IMR-90 (cell line): ENCODE data around the gene CILP. TPM values are rescaled to one million over a fixed set of nuclear protein-coding genes. Genes with fewer than 3 reads are reported as not detected.

ENCODE experiments used
- ATAC-seq: fragments of 200-7000 bp; cut with Tn5 transposase; 2 replicates; pipeline ENCODE4 v1.9.1; 2020; ENCODE audit warnings: low read depth, mild to moderate bottlenecking, moderate library complexity
- BruUV-seq: library from RNA; stranded (reverse); fragments of 400-500 nt; replicated peaks from 2 replicates; lab custom pipeline; 2021; lab: Mats Ljungman, UMichigan
- CTCF ChIA-PET: fragments of 300-600 bp; formaldehyde crosslinking; extraction: SDS; loops from one replicate; lab custom pipeline; 2021; ENCODE audit warnings: antibody characterized with exemption; lab: Yijun Ruan, JAX
- POLR2A ChIA-PET: fragments of 300-600 bp; sonication (Branson Sonifier 250); formaldehyde crosslinking; loops from one replicate; lab custom pipeline; 2022; ENCODE audit warnings: antibody characterized with exemption; ENCODE audit not compliant: unreplicated experiment; lab: Charles Lee
- DNase-seq: peaks from one replicate; pipeline ENCODE4 v3.0.0; 2013
- H2AFZ ChIP-seq: replicated peaks from 2 replicates; pipeline ENCODE3; 2013; ENCODE audit warnings: low read length, mild to moderate bottlenecking; ENCODE audit not compliant: poor library complexity
- H2AK5ac ChIP-seq: 2 replicates; pipeline ENCODE4 v1.6.1; 2013; ENCODE audit warnings: low read depth, low read length, inconsistent platforms
- H2AK9ac ChIP-seq: replicated peaks from 2 replicates; pipeline ENCODE3; 2013; ENCODE audit warnings: mild to moderate bottlenecking, low read depth, low read length, moderate library complexity; ENCODE audit not compliant: poor library complexity
- H2BK120ac ChIP-seq: 2 replicates; pipeline ENCODE4 v1.6.1; 2013; ENCODE audit warnings: low read depth, low read length, inconsistent platforms
- H2BK15ac ChIP-seq: 3 replicates; pipeline ENCODE4 v1.6.1; 2013; ENCODE audit warnings: low read depth, low read length, inconsistent platforms
- H2BK20ac ChIP-seq: 2 replicates; pipeline ENCODE4 v1.6.1; 2013; ENCODE audit warnings: low read depth, mild to moderate bottlenecking, inconsistent platforms, low read length, moderate library complexity
- H2BK5ac ChIP-seq: 2 replicates; pipeline ENCODE4 v1.6.1; 2013; ENCODE audit warnings: mild to moderate bottlenecking, low read depth, low read length, inconsistent platforms; ENCODE audit not compliant: poor library complexity, severe bottlenecking
- H3K14ac ChIP-seq: replicated peaks from 2 replicates; pipeline ENCODE4 v1.6.1; 2013; ENCODE audit warnings: low read depth, low read length, inconsistent platforms
- H3K18ac ChIP-seq: 2 replicates; pipeline ENCODE4 v1.6.1; 2013; ENCODE audit warnings: low read depth, low read length, control low read depth
- H3K23ac ChIP-seq: 2 replicates; pipeline ENCODE4 v1.6.1; 2013; ENCODE audit warnings: low read depth, low read length, inconsistent platforms
- H3K27ac ChIP-seq: 2 replicates; pipeline ENCODE4 v1.5.1; 2013; ENCODE audit warnings: mild to moderate bottlenecking, control low read depth, low read length; ENCODE audit not compliant: insufficient read depth
- H3K27me3 ChIP-seq: 2 replicates; pipeline ENCODE4 v1.6.1; 2013; ENCODE audit warnings: low read length; ENCODE audit not compliant: control insufficient read depth, insufficient read depth
- H3K36me3 ChIP-seq: 2 replicates; pipeline ENCODE4 v1.6.1; 2013; ENCODE audit warnings: low read length, mixed read lengths; ENCODE audit not compliant: control insufficient read depth, insufficient read depth
- H3K4ac ChIP-seq: 2 replicates; pipeline ENCODE4 v1.6.1; 2013; ENCODE audit warnings: low read depth, low read length, inconsistent platforms
- H3K4me1 ChIP-seq: 2 replicates; pipeline ENCODE4 v1.6.1; 2013; ENCODE audit warnings: low read length, mixed read lengths; ENCODE audit not compliant: control insufficient read depth, insufficient read depth
- H3K4me2 ChIP-seq: 2 replicates; pipeline ENCODE4 v1.6.1; 2013; ENCODE audit warnings: low read depth, mild to moderate bottlenecking, control low read depth, low read length, moderate library complexity
- H3K4me3 ChIP-seq: 2 replicates; pipeline ENCODE4 v1.5.1; 2013; ENCODE audit warnings: low read depth, mild to moderate bottlenecking, control low read depth, low read length, moderate library complexity; ENCODE audit not compliant: insufficient read depth
- H3K56ac ChIP-seq: 2 replicates; pipeline ENCODE4 v1.6.1; 2013; ENCODE audit warnings: low read length, inconsistent platforms; ENCODE audit not compliant: insufficient read depth; ENCODE audit errors: extremely low read depth
- H3K79me1 ChIP-seq, 2 experiments: 2 replicates each; pipeline ENCODE4 v1.6.1; 2013; ENCODE audit warnings: low read length in 2 of 2, inconsistent platforms in 1 of 2, low read depth in 1 of 2
- H3K9ac ChIP-seq: 2 replicates; pipeline ENCODE4 v1.6.1; 2013; ENCODE audit warnings: low read depth, low read length, control low read depth
- H3K9me1 ChIP-seq: 2 replicates; pipeline ENCODE4 v1.6.1; 2013; ENCODE audit warnings: low read length, inconsistent platforms; ENCODE audit not compliant: insufficient read depth
- H3K9me3 ChIP-seq: 2 replicates; pipeline ENCODE4 v1.6.1; 2013; ENCODE audit warnings: low read length; ENCODE audit not compliant: control insufficient read depth, insufficient read depth
- H4K20me1 ChIP-seq: 2 replicates; pipeline ENCODE4 v1.6.1; 2013; ENCODE audit warnings: low read length, inconsistent platforms; ENCODE audit not compliant: insufficient read depth
- H4K5ac ChIP-seq: 2 replicates; pipeline ENCODE4 v1.6.1; 2013; ENCODE audit warnings: mild to moderate bottlenecking, low read depth, low read length, control low read depth
- H4K8ac ChIP-seq, 2 experiments: 2 replicates each; pipeline ENCODE4 v1.6.1; 2013; ENCODE audit warnings: low read depth in 2 of 2, low read length in 2 of 2, control low read depth in 1 of 2, inconsistent platforms in 1 of 2
- H4K91ac ChIP-seq: 2 replicates; pipeline ENCODE4 v1.6.1; 2013; ENCODE audit warnings: low read depth, low read length, inconsistent platforms; ENCODE audit not compliant: insufficient read depth
- BHLHE40 ChIP-seq: fragments of 150-350 bp; IDR thresholded peaks from 2 replicates; pipeline ENCODE4 v1.6.1; 2016; ENCODE audit warnings: mild to moderate bottlenecking, low read depth, low read length
- CEBPB ChIP-seq: IDR thresholded peaks from 2 replicates; pipeline ENCODE4 v1.6.1; 2012; ENCODE audit warnings: low read depth, low read length, improper control_type of control experiment
- CHD1 ChIP-seq: IDR thresholded peaks from 2 replicates; pipeline ENCODE4 v1.6.1; 2012; ENCODE audit warnings: low read depth, low read length, improper control_type of control experiment
- CTCF ChIP-seq: conservative IDR thresholded peaks from 2 replicates; pipeline ENCODE4 v1.5.1; 2012; ENCODE audit warnings: mild to moderate bottlenecking, low read depth, low read length, improper control_type of control experiment
- ELK1 ChIP-seq: fragments of 150-350 bp; IDR thresholded peaks from 2 replicates; pipeline ENCODE4 v1.6.1; 2016; ENCODE audit warnings: low read depth, mild to moderate bottlenecking, low read length, moderate library complexity, borderline replicate concordance
- FOS ChIP-seq: fragments of 150-350 bp; IDR thresholded peaks from 2 replicates; pipeline ENCODE4 v1.6.1; 2016; ENCODE audit warnings: low read depth, low read length
- MAZ ChIP-seq: IDR thresholded peaks from 2 replicates; pipeline ENCODE4 v1.6.1; 2012; ENCODE audit warnings: low read depth, mild to moderate bottlenecking, low read length, improper control_type of control experiment, moderate library complexity, borderline replicate concordance
- MXI1 ChIP-seq: IDR thresholded peaks from 2 replicates; pipeline ENCODE4 v1.6.1; 2012; ENCODE audit warnings: low read depth, mild to moderate bottlenecking, low read length, moderate library complexity, borderline replicate concordance
- NFE2L2 ChIP-seq: fragments of 150-350 bp; IDR thresholded peaks from 2 replicates; pipeline ENCODE4 v1.6.1; 2016; ENCODE audit warnings: low read depth, mild to moderate bottlenecking, low read length
- POLR2A ChIP-seq: IDR thresholded peaks from 2 replicates; pipeline ENCODE4 v1.6.1; 2012; ENCODE audit warnings: mild to moderate bottlenecking, low read depth, low read length
- RFX5 ChIP-seq: IDR thresholded peaks from 2 replicates; pipeline ENCODE4 v1.8.0; 2012; ENCODE audit warnings: low read depth, mild to moderate bottlenecking, low read length, moderate library complexity
- SMC3 ChIP-seq: fragments of 150-350 bp; IDR thresholded peaks from 2 replicates; pipeline ENCODE4 v1.6.1; 2016; ENCODE audit warnings: low read depth, mild to moderate bottlenecking, antibody characterized with exemption, low read length, moderate library complexity
- USF2 ChIP-seq: fragments of 150-350 bp; IDR thresholded peaks from 2 replicates; pipeline ENCODE4 v1.6.1; 2017; ENCODE audit warnings: mild to moderate bottlenecking, antibody characterized with exemption, low read length, low read depth
- WGBS, 2 experiments: methylation state at CpG; one replicate each; pipeline versions ENCODE4 v1.1.5 to v1.1.7; 2013; ENCODE audit warnings: missing lambda C conversion rate in 2 of 2; ENCODE audit not compliant: insufficient read length in 1 of 2; ENCODE audit errors: extremely low coverage in 2 of 2; 5-methylcytosine and 5-hydroxymethylcytosine counted together
- dilution Hi-C: fragments of 300-500 bp; cut with HindIII; formaldehyde crosslinking; loops from one replicate; pipeline ENCODE4 v1.14.3; 2018; ENCODE audit warnings: low sequenced_read_pairs; ENCODE audit not compliant: unreplicated experiment
- in situ Hi-C: fragments of 300-500 bp; cut with MboI; formaldehyde crosslinking; loops from 3 replicates; pipeline ENCODE4 v1.14.3; 2019; ENCODE audit warnings: low sequenced_read_pairs, inconsistent platforms, mixed read lengths
- intact Hi-C: fragments of 100-400 bp; cut with micrococcal nuclease; formaldehyde crosslinking; loops from 2 replicates; pipeline ENCODE4 v1.10.0; 2022
- polyA plus RNA-seq, 3 experiments: library from polyadenylated mRNA; depleted of rRNA; stranded (reverse); fragments of >200 nt; gene quantifications; 2 replicates each; pipeline ENCODE4 v1.2.3, GENCODE V29; 2012; ENCODE audit warnings: low replicate concordance in 1 of 3
- total RNA-seq: library from RNA; depleted of rRNA; stranded (reverse); fragments of >200 nt; gene quantifications from 2 replicates; pipeline ENCODE4 v1.2.3, GENCODE V29; 2012

CILP gene
- total and polyA plus RNA-seq, 2 of the 4 experiments (the other 2 are of a cell fraction) = under 0.01 to 0.02 TPM

DNA sequence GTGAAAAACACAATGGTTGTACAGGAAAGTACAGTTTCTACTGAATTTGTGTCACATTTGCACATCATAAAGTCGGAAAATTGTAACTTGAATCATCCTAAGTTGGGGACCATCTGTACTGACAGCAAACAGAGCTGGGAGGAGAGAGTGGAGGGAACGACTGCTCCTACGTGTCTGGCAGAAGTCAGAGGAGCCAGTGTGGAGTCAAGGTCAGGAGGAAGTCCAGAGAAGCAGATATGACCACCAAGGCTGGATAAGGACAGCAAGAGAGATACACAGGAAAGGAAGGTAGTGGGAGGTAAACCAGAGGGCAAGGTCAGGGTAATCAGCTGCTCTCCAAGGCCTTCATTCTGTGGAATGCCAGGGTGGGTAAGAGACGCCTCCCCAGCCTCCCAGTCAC lies 2.7 kb upstream of the CILP start:
- H3K4ac ChIP-seq = no peak overlapping the region
- H2AFZ ChIP-seq = no peak overlapping the region
- H2AK9ac ChIP-seq = no peak overlapping the region
- in situ Hi-C loops (no loop called here), intact Hi-C loops (no loop called here), dilution Hi-C loops (no loop called here)
- H3K36me3 ChIP-seq = no peaks in the 10 kb centered on the region
- H3K18ac ChIP-seq = no peak overlapping the region
- H3K9me1 ChIP-seq = no peaks in the 10 kb centered on the region
- no peak for DNase-seq
- no peaks in the 10 kb centered on the region for H3K9me3 ChIP-seq
- no peak for TF ChIP-seq SMC3
- no peak for TF ChIP-seq USF2
- TF ChIP-seq ELK1 = no peak
- TF ChIP-seq BHLHE40 = no peak
- TF ChIP-seq POLR2A = no peak
- no peak for TF ChIP-seq CTCF
- no peak for TF ChIP-seq CHD1
- no peak for TF ChIP-seq MAZ
- TF ChIP-seq FOS = no peak
- TF ChIP-seq CEBPB = no peak
- TF ChIP-seq MXI1 = no peak
- TF ChIP-seq NFE2L2 = no peak
- TF ChIP-seq RFX5 = no peak
- peaks cover 14% of the 10 kb centered on the region for H3K27me3 ChIP-seq
- H4K8ac ChIP-seq = no peak overlapping the region
- CTCF ChIA-PET = no interaction called here
- no peak for ATAC-seq
- no peak overlapping the region for H3K4me2 ChIP-seq
- H3K4me3 ChIP-seq = no peak overlapping the region
- H4K5ac ChIP-seq = no peak overlapping the region
- H2BK120ac ChIP-seq = no peak overlapping the region
- no peak overlapping the region for H3K56ac ChIP-seq
- H3K4me1 ChIP-seq = peaks cover 12% of the 10 kb centered on the region; the same call in 1 of the 2 replicates
- H2AK5ac ChIP-seq = no peak overlapping the region
- H3K9ac ChIP-seq = no peak overlapping the region
- no peak overlapping the region for H2BK5ac ChIP-seq
- H4K20me1 ChIP-seq = no peaks in the 10 kb centered on the region
- WGBS, 2 experiments = 88% methylated on average over 1 of the region's 4 CpGs; no CpG with 5 or more reads in 1 of the 2 experiments
- no peak overlapping the region for H3K14ac ChIP-seq
- no peaks in the 10 kb centered on the region for H3K79me1 ChIP-seq
- H4K91ac ChIP-seq = no peak overlapping the region
- H2BK20ac ChIP-seq = no peak overlapping the region
- POLR2A ChIA-PET = no interaction called here
- no peak overlapping the region for H3K23ac ChIP-seq
- H3K27ac ChIP-seq = no peak overlapping the region
- BruUV-seq = no TSS peak
- H2BK15ac ChIP-seq = no peak overlapping the region
